Endodermal cell (in vitro differentiated cells): ENCODE measurements around the gene DOK7. TPM values are rescaled to one million over a fixed set of nuclear protein-coding genes. Genes with fewer than 3 reads are reported as not detected.

Source experiments
- DNase-seq: peaks from one replicate; pipeline ENCODE4 v3.0.0-alpha.2; 2017
- H3K27ac ChIP-seq: 2 replicates; pipeline ENCODE4 v1.5.1; 2013; ENCODE audit warnings: mild to moderate bottlenecking, low read depth, low read length, moderate library complexity
- H3K27me3 ChIP-seq: 2 replicates; pipeline ENCODE4 v1.6.1; 2013; ENCODE audit warnings: mild to moderate bottlenecking, low read length, moderate library complexity; ENCODE audit not compliant: insufficient read depth, control insufficient read depth, poor library complexity, severe bottlenecking
- H3K36me3 ChIP-seq: 2 replicates; pipeline ENCODE4 v1.7.0; 2013; ENCODE audit warnings: mild to moderate bottlenecking, low read length, moderate library complexity; ENCODE audit not compliant: control insufficient read depth, insufficient read depth
- H3K4me1 ChIP-seq: one replicate; pipeline ENCODE4 v1.7.0; 2013; ENCODE audit warnings: low read length; ENCODE audit not compliant: control insufficient read depth, insufficient read depth
- H3K4me3 ChIP-seq: 2 replicates; pipeline ENCODE4 v1.5.1; 2013; ENCODE audit warnings: mild to moderate bottlenecking, low read length, moderate library complexity
- H3K9ac ChIP-seq: 2 replicates; pipeline ENCODE4 v1.6.1; 2013; ENCODE audit warnings: mild to moderate bottlenecking, low read length, moderate library complexity; ENCODE audit not compliant: poor library complexity, severe bottlenecking; ENCODE audit errors: extremely low read depth
- H3K9me3 ChIP-seq: 2 replicates; pipeline ENCODE4 v1.6.1; 2013; ENCODE audit warnings: mild to moderate bottlenecking, low read length, moderate library complexity; ENCODE audit not compliant: control insufficient read depth
- H3K27ac Mint-ChIP-seq: 2 replicates; pipeline ENCODE4 v1.8.0; 2020; ENCODE audit warnings: mixed read lengths
- H3K27me3 Mint-ChIP-seq: 2 replicates; pipeline ENCODE4 v1.8.0; 2021; ENCODE audit warnings: mild to moderate bottlenecking, mixed read lengths; ENCODE audit not compliant: insufficient read depth
- H3K36me3 Mint-ChIP-seq: 2 replicates; pipeline ENCODE4 v1.8.0; 2020; ENCODE audit warnings: low read depth, mixed read lengths
- H3K4me1 Mint-ChIP-seq: 2 replicates; pipeline ENCODE4 v1.8.0; 2020; ENCODE audit warnings: mixed read lengths
- H3K4me3 Mint-ChIP-seq: 2 replicates; pipeline ENCODE4 v1.8.0; 2020; ENCODE audit warnings: mild to moderate bottlenecking, moderate library complexity, mixed read lengths
- H3K9me3 Mint-ChIP-seq: 2 replicates; pipeline ENCODE4 v1.8.0; 2020; ENCODE audit warnings: mild to moderate bottlenecking, mixed read lengths
- WGBS, 2 experiments: methylation state at CpG; one replicate each; pipeline versions ENCODE4 v1.1.5 to v1.1.7; 2013; ENCODE audit warnings: missing lambda C conversion rate in 2 of 2, mixed read lengths in 1 of 2; ENCODE audit not compliant: insufficient coverage in 1 of 2, insufficient read length in 1 of 2; 5-methylcytosine and 5-hydroxymethylcytosine counted together
- total RNA-seq, 2 donors: library from RNA; stranded (reverse); fragmentation: NEBNext Ultra II Directional in 1 of 2; extraction: Animal tissue kit (Norgen Biotek cat#: 25700) in 1 of 2; gene quantifications; 2 replicates in 1 of 2; 3 replicates in 1 of 2; pipeline ENCODE4 v1.2.1, GENCODE V29; 2021
- TF ChIP-seq, protein P1 (sequence below): fragments of 200-600 bp; sonication (generic); conservative IDR thresholded peaks from 2 replicates; pipeline ENCODE4 v1.5.0; 2021; ENCODE audit warnings: antibody characterized with exemption, mild to moderate bottlenecking

Gene DOK7
- total RNA-seq, 2 donors from 2014 or later: 0.38 to 1.3 TPM

DNA sequence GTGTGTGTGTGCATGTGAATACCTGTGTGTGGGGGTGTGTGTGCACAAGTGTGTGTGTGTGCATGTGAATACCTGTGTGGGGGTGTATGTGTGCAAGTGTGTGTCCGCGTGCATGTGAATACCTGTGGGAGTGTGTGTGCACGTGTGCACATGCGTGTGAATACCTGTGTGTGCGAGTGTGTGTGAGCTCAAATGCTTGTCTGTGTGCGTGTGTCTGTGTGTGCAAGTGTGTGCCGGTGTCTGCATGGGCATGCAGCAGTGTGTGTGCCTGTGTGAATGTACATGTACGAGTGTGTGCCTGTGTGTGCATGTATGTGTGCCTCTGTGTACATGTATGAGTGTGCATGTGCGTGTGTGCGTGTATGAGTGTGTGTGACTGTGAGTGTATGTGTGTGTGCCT, 5.0 kb downstream of the DOK7 start:
- no peaks in the 10 kb centered on the region for H3K9me3 ChIP-seq
- no peaks in the 10 kb centered on the region for H3K36me3 Mint-ChIP-seq
- no peak overlapping the region for H3K4me3 Mint-ChIP-seq
- no peaks in the 10 kb centered on the region for H3K4me1 Mint-ChIP-seq
- no peak overlapping the region for H3K27ac Mint-ChIP-seq
- H3K9ac ChIP-seq: no peak overlapping the region
- H3K36me3 ChIP-seq: no peaks in the 10 kb centered on the region
- peaks cover 15% of the 10 kb centered on the region for H3K27me3 ChIP-seq
- H3K27me3 Mint-ChIP-seq: peaks cover 22% of the 10 kb centered on the region
- no peak overlapping the region for H3K4me3 ChIP-seq
- TF ChIP-seq, protein P1, sequence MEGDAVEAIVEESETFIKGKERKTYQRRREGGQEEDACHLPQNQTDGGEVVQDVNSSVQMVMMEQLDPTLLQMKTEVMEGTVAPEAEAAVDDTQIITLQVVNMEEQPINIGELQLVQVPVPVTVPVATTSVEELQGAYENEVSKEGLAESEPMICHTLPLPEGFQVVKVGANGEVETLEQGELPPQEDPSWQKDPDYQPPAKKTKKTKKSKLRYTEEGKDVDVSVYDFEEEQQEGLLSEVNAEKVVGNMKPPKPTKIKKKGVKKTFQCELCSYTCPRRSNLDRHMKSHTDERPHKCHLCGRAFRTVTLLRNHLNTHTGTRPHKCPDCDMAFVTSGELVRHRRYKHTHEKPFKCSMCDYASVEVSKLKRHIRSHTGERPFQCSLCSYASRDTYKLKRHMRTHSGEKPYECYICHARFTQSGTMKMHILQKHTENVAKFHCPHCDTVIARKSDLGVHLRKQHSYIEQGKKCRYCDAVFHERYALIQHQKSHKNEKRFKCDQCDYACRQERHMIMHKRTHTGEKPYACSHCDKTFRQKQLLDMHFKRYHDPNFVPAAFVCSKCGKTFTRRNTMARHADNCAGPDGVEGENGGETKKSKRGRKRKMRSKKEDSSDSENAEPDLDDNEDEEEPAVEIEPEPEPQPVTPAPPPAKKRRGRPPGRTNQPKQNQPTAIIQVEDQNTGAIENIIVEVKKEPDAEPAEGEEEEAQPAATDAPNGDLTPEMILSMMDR: no peak
- no peaks in the 10 kb centered on the region for H3K9me3 Mint-ChIP-seq
- DNase-seq: no peak
- WGBS, 2 experiments: 93 to 100% methylated on average over 6 to 10 of the region's 10 CpGs
- no peak overlapping the region for H3K27ac ChIP-seq
- H3K4me1 ChIP-seq: no peaks in the 10 kb centered on the region

DNA sequence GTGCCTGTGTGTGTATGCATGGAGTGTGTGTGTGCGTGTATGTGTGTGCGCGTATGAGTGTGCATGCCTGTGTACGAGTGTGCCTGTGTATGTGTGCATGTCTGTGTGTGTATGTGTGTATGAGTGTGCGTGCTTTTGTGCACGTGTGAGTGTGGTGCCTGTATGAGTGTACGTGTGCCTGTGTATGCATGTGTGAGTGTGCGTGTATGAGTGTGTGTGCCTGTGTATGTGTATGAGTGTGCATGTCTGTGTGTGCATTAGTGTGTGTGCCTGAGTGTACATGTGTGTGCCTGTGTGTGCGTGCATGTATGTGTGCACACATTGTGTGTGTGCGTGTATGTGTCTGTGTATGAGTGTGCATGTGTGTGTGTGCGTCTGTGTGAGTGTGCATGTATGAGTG, 5.7 kb downstream of the DOK7 start:
- H3K27ac ChIP-seq: no peak overlapping the region
- no peak for DNase-seq
- no peaks in the 10 kb centered on the region for H3K9me3 Mint-ChIP-seq

DNA sequence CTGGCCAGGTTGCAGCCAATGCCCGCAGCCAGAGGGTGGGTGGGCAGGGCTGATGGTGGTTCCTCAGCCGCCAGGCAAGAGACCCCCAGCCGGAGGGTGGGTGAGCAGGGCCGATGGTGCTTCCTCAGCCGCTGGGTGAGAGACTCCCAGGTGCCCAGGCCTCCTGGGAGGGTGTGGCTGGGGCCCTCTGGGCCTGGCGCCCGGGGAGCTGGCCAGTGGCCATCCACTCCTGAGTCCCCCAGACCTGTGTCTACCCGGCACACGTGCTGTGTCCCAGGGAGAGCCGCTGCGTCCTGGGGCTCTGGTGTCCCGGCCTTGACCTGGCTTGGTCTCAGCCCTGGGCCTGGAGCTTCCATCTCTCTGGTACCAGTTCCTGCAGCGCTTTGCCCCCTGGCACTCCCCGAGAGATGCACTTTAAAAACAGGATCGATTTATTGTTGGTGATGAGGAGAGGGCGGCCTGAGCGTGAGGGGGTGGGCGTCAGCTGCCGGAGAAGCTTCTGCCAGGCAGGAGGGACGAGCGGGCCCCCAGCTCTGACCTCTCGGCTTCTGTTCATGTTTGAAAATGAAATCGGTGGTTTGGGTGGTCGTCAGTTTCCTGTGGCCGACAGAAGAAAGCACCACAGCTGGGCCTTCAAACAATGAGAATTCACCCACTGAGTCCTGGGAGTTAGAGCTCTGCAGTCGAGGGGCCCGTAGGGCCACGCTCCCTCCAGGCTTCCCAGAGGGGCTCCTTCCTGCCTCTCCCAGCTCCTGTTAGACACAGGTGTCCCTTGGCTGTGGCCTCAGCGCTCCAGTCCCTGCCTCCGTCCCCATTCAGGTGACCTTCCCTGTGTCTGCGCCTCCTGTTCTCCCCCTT, 6.5 kb downstream of the DOK7 start:
- no peaks in the 10 kb centered on the region for H3K4me1 Mint-ChIP-seq
- H3K27ac Mint-ChIP-seq: no peak overlapping the region
- no peak for DNase-seq
- H3K27me3 Mint-ChIP-seq: peaks cover 20% of the 10 kb centered on the region
- Histone ChIP-seq H3K9ac (no peak overlapping the region), H3K27me3 (peaks cover 6% of the 10 kb centered on the region), H3K36me3 (no peaks in the 10 kb centered on the region), H3K4me1 (no peaks in the 10 kb centered on the region), H3K4me3 (no peak overlapping the region), H3K9me3 (no peaks in the 10 kb centered on the region), H3K27ac (no peak overlapping the region)
- TF ChIP-seq, protein P1: no peak
- WGBS, 2 experiments: 90 to 93% methylated on average over 15 to 31 of the region's 31 CpGs
- H3K9me3 Mint-ChIP-seq: no peaks in the 10 kb centered on the region
- no peaks in the 10 kb centered on the region for H3K36me3 Mint-ChIP-seq
- no peak overlapping the region for H3K4me3 Mint-ChIP-seq

More for the DNA sequence above, 5.7 kb downstream of the DOK7 start:
- no peaks in the 10 kb centered on the region for H3K4me1 Mint-ChIP-seq
- Histone ChIP-seq H3K9ac (no peak overlapping the region), H3K9me3 (no peaks in the 10 kb centered on the region), H3K4me1 (no peaks in the 10 kb centered on the region), H3K27me3 (peaks cover 12% of the 10 kb centered on the region), H3K4me3 (no peak overlapping the region), H3K36me3 (no peaks in the 10 kb centered on the region)
- 88 to 91% methylated on average over 10 to 11 of the region's 11 CpGs for WGBS, 2 experiments
- TF ChIP-seq, protein P1: no peak
- H3K4me3 Mint-ChIP-seq: no peak overlapping the region
- H3K27ac Mint-ChIP-seq: no peak overlapping the region
- no peaks in the 10 kb centered on the region for H3K36me3 Mint-ChIP-seq
- H3K27me3 Mint-ChIP-seq: peaks cover 22% of the 10 kb centered on the region
